Ishikawa (cell line): Measurements from ENCODE around the gene CPA2.

Experiments used
- CEBPB ChIP-seq: IDR thresholded peaks from 2 replicates; pipeline ENCODE4 v1.6.1; 2012
- CREB1 ChIP-seq: IDR thresholded peaks from 2 replicates; pipeline ENCODE4 v1.6.1; 2012; ENCODE audit warnings: low read depth
- EGR1 ChIP-seq: IDR thresholded peaks from 2 replicates; pipeline ENCODE4 v1.6.1; 2012
- EP300 ChIP-seq: IDR thresholded peaks from 2 replicates; pipeline ENCODE4 v1.6.1; 2012; ENCODE audit warnings: borderline replicate concordance
- FOXM1 ChIP-seq: IDR thresholded peaks from 2 replicates; pipeline ENCODE4 v1.6.1; 2012; ENCODE audit warnings: low read depth, borderline replicate concordance
- MAX ChIP-seq: IDR thresholded peaks from 2 replicates; pipeline ENCODE4 v1.6.1; 2012
- NFIC ChIP-seq: IDR thresholded peaks from 2 replicates; pipeline ENCODE4 v1.6.1; 2012
- RAD21 ChIP-seq: IDR thresholded peaks from 2 replicates; pipeline ENCODE4 v1.6.1; 2012; ENCODE audit warnings: low read depth
- REST ChIP-seq: IDR thresholded peaks from 2 replicates; pipeline ENCODE4 v1.6.1; 2012; ENCODE audit warnings: low read depth, mild to moderate bottlenecking
- TAF1 ChIP-seq: IDR thresholded peaks from 2 replicates; pipeline ENCODE4 v1.6.1; 2012; ENCODE audit warnings: low read depth, mild to moderate bottlenecking
- TCF12 ChIP-seq: IDR thresholded peaks from 2 replicates; pipeline ENCODE4 v1.6.1; 2012; ENCODE audit warnings: low read depth
- TEAD4 ChIP-seq: IDR thresholded peaks from 2 replicates; pipeline ENCODE4 v1.6.1; 2012
- USF1 ChIP-seq: IDR thresholded peaks from 2 replicates; pipeline ENCODE4 v1.6.1; 2012
- YY1 ChIP-seq: IDR thresholded peaks from 2 replicates; pipeline ENCODE4 v1.6.1; 2012; ENCODE audit warnings: low read depth
- ZBTB7A ChIP-seq: IDR thresholded peaks from 2 replicates; pipeline ENCODE4 v1.6.1; 2012; ENCODE audit warnings: low read depth

CPA2 gene

GRCh38 chr7:130303982-130304381 lies 37.3 kb downstream of the CPA2 start:
- TF ChIP-seq REST (no peak), CREB1 (no peak), TEAD4 (no peak), ZBTB7A (no peak), CEBPB (no peak), NFIC (no peak), FOXM1 (no peak)

GRCh38 chr7:130304878-130305277 lies 38.2 kb downstream of the CPA2 start:
- no peak for TF ChIP-seq TAF1
- TF ChIP-seq EGR1 = no peak
- TF ChIP-seq NFIC = no peak
- no peak for TF ChIP-seq MAX
- no peak for TF ChIP-seq CEBPB
- no peak for TF ChIP-seq EP300
- no peak for TF ChIP-seq TCF12
- no peak for TF ChIP-seq RAD21
- TF ChIP-seq FOXM1 = no peak
- TF ChIP-seq ZBTB7A = no peak
- no peak for TF ChIP-seq YY1
- TF ChIP-seq TEAD4 = no peak
- no peak for TF ChIP-seq CREB1
- TF ChIP-seq USF1 = no peak
- no peak for TF ChIP-seq REST

GRCh38 chr7:130305433-130306042 lies 38.9 kb downstream of the CPA2 start:
- TF ChIP-seq CEBPB (no peak), YY1 (no peak), TAF1 (no peak), FOXM1 (no peak), USF1 (no peak), REST (no peak), RAD21 (no peak), NFIC (no peak), MAX (no peak), TCF12 (no peak), ZBTB7A (no peak), CREB1 (no peak)

GRCh38 chr7:130309986-130310385 lies 43.3 kb downstream of the CPA2 start:
- TF ChIP-seq EP300 = no peak
- no peak for TF ChIP-seq TAF1
- TF ChIP-seq RAD21 = no peak
- no peak for TF ChIP-seq MAX
- TF ChIP-seq EGR1 = no peak
- no peak for TF ChIP-seq TEAD4
- no peak for TF ChIP-seq ZBTB7A
- no peak for TF ChIP-seq CEBPB
- no peak for TF ChIP-seq YY1
- no peak for TF ChIP-seq TCF12
- no peak for TF ChIP-seq REST
- TF ChIP-seq NFIC = no peak
- TF ChIP-seq CREB1 = no peak
- no peak for TF ChIP-seq FOXM1
- no peak for TF ChIP-seq USF1
